ENCODE measurements around the gene DENND1C.

DNA sequence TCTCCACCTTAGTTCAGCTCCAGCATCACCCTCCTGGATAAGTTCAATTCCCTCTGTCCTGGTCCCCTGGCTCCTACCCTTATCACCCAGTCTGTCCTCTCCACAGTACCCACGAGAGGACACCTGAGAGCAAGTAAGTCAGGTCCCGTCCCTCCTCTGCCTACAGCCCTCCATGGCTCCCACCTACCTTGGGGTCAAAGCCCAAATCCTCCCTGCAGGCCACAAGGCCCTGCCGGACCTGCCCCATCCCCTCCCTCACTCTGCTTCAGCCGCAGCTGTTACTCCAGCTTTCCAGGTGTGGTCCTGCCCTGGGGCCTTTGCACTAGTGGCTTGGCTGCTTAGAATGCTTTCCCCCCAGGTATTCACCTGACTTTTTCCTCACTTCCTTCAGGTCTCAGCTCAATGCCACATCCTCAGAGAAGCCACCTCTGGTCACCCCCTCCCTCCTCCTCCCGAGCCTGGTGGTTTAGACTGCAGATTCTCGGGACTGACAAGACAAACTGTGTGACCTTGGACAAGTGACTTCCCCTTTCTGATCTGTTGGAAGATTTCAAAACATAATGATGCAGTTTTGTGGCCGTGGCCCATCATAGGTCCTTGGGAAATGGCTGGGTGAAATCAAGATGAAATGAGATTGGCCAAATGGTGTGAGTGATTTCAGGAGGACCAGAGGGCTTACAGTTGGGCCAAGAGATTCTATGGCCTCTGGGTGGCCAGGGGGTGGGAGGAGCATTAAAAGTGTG lies 16.9 kb upstream of the DENND1C start:
- TF ChIP-seq, protein P1, sequence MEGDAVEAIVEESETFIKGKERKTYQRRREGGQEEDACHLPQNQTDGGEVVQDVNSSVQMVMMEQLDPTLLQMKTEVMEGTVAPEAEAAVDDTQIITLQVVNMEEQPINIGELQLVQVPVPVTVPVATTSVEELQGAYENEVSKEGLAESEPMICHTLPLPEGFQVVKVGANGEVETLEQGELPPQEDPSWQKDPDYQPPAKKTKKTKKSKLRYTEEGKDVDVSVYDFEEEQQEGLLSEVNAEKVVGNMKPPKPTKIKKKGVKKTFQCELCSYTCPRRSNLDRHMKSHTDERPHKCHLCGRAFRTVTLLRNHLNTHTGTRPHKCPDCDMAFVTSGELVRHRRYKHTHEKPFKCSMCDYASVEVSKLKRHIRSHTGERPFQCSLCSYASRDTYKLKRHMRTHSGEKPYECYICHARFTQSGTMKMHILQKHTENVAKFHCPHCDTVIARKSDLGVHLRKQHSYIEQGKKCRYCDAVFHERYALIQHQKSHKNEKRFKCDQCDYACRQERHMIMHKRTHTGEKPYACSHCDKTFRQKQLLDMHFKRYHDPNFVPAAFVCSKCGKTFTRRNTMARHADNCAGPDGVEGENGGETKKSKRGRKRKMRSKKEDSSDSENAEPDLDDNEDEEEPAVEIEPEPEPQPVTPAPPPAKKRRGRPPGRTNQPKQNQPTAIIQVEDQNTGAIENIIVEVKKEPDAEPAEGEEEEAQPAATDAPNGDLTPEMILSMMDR (IDR thresholded peaks at IDR 0.05 in 4 of 5, conservative IDR thresholded peaks at IDR 0.05 in 1 of 5): no peak
- no peak for TF ChIP-seq POLR2A (IDR thresholded peaks at IDR 0.05)

Measured in gastrocnemius medialis (tissue), 4 donors.